Fibroblast of skin of abdomen (primary cell): ENCODE results near the gene PRKCZ.

ENCODE experiments used
- DNase-seq: peaks from one replicate; pipeline ENCODE4 v3.0.0-alpha.2; 2013

Gene PRKCZ

GRCh38 chr1:2198571-2198970 lies 148.4 kb downstream of the PRKCZ start:
- no peak for DNase-seq

GRCh38 chr1:2199042-2199810 lies 149.0 kb downstream of the PRKCZ start:
- peak; percentile 91 for DNase-seq

- no peak for DNase-seq
These were observed 150.2 kb downstream of the PRKCZ start for GRCh38 chr1:2200308-2200943.

GRCh38 chr1:2201062-2201461 lies 150.9 kb downstream of the PRKCZ start:
- DNase-seq: no peak

- DNase-seq: no peak
These were observed 151.9 kb downstream of the PRKCZ start for GRCh38 chr1:2202008-2202575.

- no peak for DNase-seq
These were observed 152.8 kb downstream of the PRKCZ start for GRCh38 chr1:2202843-2203601.

- DNase-seq: no peak
These were observed 153.6 kb downstream of the PRKCZ start for GRCh38 chr1:2203671-2204414.

GRCh38 chr1:2204415-2205190 lies 154.4 kb downstream of the PRKCZ start:
- DNase-seq: peak; percentile 78

- DNase-seq: peak; percentile 95
These were observed 155.2 kb downstream of the PRKCZ start for GRCh38 chr1:2205191-2205952.

GRCh38 chr1:2206813-2207487 lies 156.7 kb downstream of the PRKCZ start:
- DNase-seq: no peak

- peak; percentile 68 for DNase-seq
These were observed 158.4 kb downstream of the PRKCZ start for GRCh38 chr1:2208309-2209239.

GRCh38 chr1:2209400-2210083 lies 159.3 kb downstream of the PRKCZ start:
- no peak for DNase-seq

- DNase-seq: no peak
These were observed 160.0 kb downstream of the PRKCZ start for GRCh38 chr1:2210084-2210653.

GRCh38 chr1:2210786-2211185 lies 160.6 kb downstream of the PRKCZ start:
- DNase-seq: no peak

- DNase-seq: no peak
These were observed 162.0 kb downstream of the PRKCZ start for GRCh38 chr1:2212274-2212531.

GRCh38 chr1:2212532-2213491 lies 162.6 kb downstream of the PRKCZ start:
- DNase-seq: peak; percentile 97
